Esophagus muscularis mucosa (tissue), 3 donors: ENCODE measurements around the gene ORC2.

Experiments used
- EP300 ChIP-seq: sonication (generic); formaldehyde crosslinking; IDR thresholded peaks from one replicate; pipeline ENCODE4 v1.6.1; 2017; ENCODE audit warnings: antibody characterized with exemption
- POLR2A ChIP-seq: fragments of 450-650 bp; IDR thresholded peaks from one replicate; pipeline ENCODE4 v1.6.1; 2017; ENCODE audit warnings: antibody characterized with exemption, moderate library complexity, mild to moderate bottlenecking, low read depth
- POLR2AphosphoS5 ChIP-seq, 2 donors: sonication (generic); formaldehyde crosslinking; IDR thresholded peaks; one replicate each; pipeline ENCODE4 v1.6.1; 2017; ENCODE audit warnings: antibody characterized with exemption in 2 of 2

- no peak for TF ChIP-seq POLR2A
- no peak for TF ChIP-seq EP300
- TF ChIP-seq POLR2AphosphoS5 (IDR thresholded peaks at IDR 0.05): no peak
Measured at GRCh38 chr2:200877443-200877842, 86.0 kb downstream of the ORC2 start.
